ENCODE results near the gene YES1.

YES1 gene

GRCh38 chr18:673769-674168 lies 138.3 kb downstream of the YES1 start:
- DNase-seq (ENCODE audit: low read depth), result no peak
- TF ChIP-seq CTCF (conservative IDR thresholded peaks at IDR 0.05; ENCODE audit: low read depth, low read length), result no peak
- H3K4me3 ChIP-seq (ENCODE audit: low read length), result no peak overlapping the region

- no peak overlapping the region for H3K4me3 ChIP-seq (ENCODE audit: low read length)
- TF ChIP-seq CTCF (conservative IDR thresholded peaks at IDR 0.05; ENCODE audit: low read depth, low read length), result no peak
- no peak for DNase-seq (ENCODE audit: low read depth)
Measured at GRCh38 chr18:673317-673716, 138.7 kb downstream of the YES1 start.

All from retinal pigment epithelial cell (primary cell).